ENCODE data around the gene PTH2.
A peak's percentile ranks its signal among the peaks of the same experiment; 100 is the strongest.

PTH2 gene

DNA sequence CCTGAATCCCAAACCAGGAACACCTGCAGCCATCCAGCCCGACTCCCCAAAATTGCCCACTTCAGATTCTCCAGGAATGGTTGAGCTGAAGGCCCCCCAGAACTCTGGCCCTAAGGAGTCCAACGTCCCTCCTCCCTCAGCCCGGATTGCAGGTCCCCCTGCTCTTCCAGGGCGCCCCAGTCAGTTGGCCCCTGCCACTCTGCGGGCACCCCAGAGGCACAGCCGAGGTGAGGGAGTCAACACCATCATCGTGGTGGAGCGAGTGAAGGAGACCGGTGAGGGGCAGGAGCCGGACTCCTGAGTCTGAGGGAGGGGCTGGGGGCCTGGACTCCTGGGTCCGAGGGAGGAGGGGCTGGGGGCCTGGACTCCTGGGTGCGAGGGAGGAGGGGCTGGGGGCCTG is 4.1 kb upstream of the PTH2 start:
- Histone ChIP-seq H3K27ac (no peak overlapping the region), H3K4me3 (ENCODE audit: low read depth in 1 of 2, low read length in 1 of 2) (no peak overlapping the region), H3K9me3 (no peaks in the 10 kb centered on the region), H3K4me1 (ENCODE audit: control insufficient read depth in 1 of 2, insufficient read depth in 1 of 2, low read depth in 1 of 2, low read length in 1 of 2) (peaks cover 6 to 11% of the 10 kb centered on the region in 2 experiments), H3K27me3 (peaks cover 100% of the 10 kb centered on the region), H3K36me3 (no peaks in the 10 kb centered on the region)
- TF ChIP-seq, protein P1, sequence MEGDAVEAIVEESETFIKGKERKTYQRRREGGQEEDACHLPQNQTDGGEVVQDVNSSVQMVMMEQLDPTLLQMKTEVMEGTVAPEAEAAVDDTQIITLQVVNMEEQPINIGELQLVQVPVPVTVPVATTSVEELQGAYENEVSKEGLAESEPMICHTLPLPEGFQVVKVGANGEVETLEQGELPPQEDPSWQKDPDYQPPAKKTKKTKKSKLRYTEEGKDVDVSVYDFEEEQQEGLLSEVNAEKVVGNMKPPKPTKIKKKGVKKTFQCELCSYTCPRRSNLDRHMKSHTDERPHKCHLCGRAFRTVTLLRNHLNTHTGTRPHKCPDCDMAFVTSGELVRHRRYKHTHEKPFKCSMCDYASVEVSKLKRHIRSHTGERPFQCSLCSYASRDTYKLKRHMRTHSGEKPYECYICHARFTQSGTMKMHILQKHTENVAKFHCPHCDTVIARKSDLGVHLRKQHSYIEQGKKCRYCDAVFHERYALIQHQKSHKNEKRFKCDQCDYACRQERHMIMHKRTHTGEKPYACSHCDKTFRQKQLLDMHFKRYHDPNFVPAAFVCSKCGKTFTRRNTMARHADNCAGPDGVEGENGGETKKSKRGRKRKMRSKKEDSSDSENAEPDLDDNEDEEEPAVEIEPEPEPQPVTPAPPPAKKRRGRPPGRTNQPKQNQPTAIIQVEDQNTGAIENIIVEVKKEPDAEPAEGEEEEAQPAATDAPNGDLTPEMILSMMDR (IDR thresholded peaks at IDR 0.05): no peak

DNA sequence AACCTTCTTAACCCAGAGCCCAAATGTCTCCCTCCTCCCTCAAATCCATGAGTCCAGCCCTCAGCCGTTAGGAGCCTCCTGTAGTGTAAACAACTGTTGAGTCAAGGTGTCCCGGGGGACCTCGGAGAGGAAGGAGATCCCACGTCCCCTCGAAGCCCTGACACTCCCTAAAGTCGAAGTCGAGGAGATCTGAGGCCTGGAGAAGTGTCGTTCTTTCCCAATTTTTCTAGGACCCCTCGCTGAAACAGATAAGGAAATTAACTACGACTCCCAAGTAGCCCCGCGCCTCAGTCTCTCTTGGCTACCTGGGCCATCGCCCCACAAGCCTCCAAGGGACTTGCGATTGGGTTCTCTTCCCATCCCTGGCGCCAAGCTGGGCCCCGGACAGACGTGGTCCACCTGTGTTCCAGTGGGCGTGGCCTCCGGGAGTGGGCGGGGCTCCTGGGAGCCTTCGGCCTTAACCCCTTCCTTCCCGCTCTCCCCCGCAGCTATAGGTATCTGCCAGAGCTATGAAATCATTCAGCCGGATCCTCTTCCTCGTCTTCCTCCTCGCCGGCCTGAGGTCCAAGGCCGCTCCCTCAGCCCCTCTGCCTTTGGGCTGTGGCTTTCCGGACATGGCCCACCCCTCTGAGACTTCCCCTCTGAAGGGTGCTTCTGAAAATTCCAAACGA is 2.8 kb upstream of the PTH2 start:
- Histone ChIP-seq H3K27me3 (peaks cover 100% of the 10 kb centered on the region), H3K9me3 (no peaks in the 10 kb centered on the region), H3K36me3 (no peaks in the 10 kb centered on the region), H3K27ac (no peak overlapping the region), H3K4me1 (ENCODE audit: control insufficient read depth in 1 of 2, insufficient read depth in 1 of 2, low read depth in 1 of 2, low read length in 1 of 2) (peaks cover 12 to 17% of the 10 kb centered on the region in 2 experiments), H3K4me3 (ENCODE audit: low read depth in 1 of 2, low read length in 1 of 2) (no peak overlapping the region)
- TF ChIP-seq, protein P1 (IDR thresholded peaks at IDR 0.05): no peak

GRCh38 chr19:49425178-49425577 is 1.9 kb upstream of the PTH2 start, which contains the start of gene GFY:
TSS of gene GFY (plus strand) at chr19:49425388. CDS start at chr19:49426431, 1,043 bp downstream.
- TF ChIP-seq, protein P1 (IDR thresholded peaks at IDR 0.05): no peak
- no peaks in the 10 kb centered on the region for H3K36me3 ChIP-seq
- no peak within 1 kb of the TSS for H3K27ac ChIP-seq
- peaks cover 100% of the 10 kb centered on the region for H3K27me3 ChIP-seq
- no peak within 1 kb of the TSS for H3K4me3 ChIP-seq (ENCODE audit: low read depth in 1 of 2, low read length in 1 of 2)
- H3K9me3 ChIP-seq: no peaks in the 10 kb centered on the region
- H3K4me1 ChIP-seq (ENCODE audit: control insufficient read depth in 1 of 2, insufficient read depth in 1 of 2, low read depth in 1 of 2, low read length in 1 of 2): peaks cover 13 to 19% of the 10 kb centered on the region in 2 experiments

GRCh38 chr19:49423985-49424303 is 703 bp upstream of the PTH2 start:
- no peaks in the 10 kb centered on the region for H3K9me3 ChIP-seq
- H3K4me1 ChIP-seq (ENCODE audit: control insufficient read depth in 1 of 2, insufficient read depth in 1 of 2, low read depth in 1 of 2, low read length in 1 of 2): peaks cover 13 to 19% of the 10 kb centered on the region in 2 experiments
- H3K4me3 ChIP-seq (ENCODE audit: low read depth in 1 of 2, low read length in 1 of 2): no peak overlapping the region
- TF ChIP-seq, protein P1 (IDR thresholded peaks at IDR 0.05): no peak
- H3K27me3 ChIP-seq: peaks cover 100% of the 10 kb centered on the region
- H3K36me3 ChIP-seq: no peaks in the 10 kb centered on the region
- H3K27ac ChIP-seq: no peak overlapping the region

DNA sequence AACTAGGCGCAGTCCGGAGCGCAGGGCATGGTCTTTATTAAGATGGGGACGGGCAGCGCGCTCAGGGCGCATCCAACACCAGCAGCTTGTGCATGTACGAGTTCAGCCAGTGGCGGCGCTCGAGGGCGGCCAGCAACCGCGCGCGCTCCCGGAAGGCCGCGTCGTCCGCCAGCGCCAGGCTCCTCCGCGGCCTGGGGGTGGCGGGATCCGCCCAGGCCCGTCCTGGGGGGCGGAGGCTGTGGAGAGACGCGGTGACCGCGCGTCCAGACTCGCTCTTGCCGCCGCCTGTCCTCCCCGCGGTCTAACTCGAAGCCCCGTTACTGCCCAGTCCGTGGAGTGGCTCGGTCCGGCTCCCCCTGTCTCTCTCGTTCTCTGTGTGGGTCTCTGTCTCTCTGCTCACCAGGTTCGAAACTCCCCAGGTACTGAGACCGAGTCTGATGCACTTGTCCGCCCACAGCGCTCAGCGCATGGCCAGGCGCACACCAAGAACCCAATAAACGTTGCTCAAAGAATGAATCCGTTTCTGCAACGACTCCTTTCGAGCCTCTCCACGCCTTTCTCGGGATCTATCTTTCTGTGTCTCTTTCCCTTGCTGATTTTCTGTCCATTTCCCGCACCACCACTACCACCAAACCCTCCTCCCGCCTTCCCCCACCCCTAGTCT is 702 bp downstream of the PTH2 start:
- Histone ChIP-seq H3K9me3 (no peaks in the 10 kb centered on the region), H3K4me1 (ENCODE audit: control insufficient read depth in 1 of 2, insufficient read depth in 1 of 2, low read depth in 1 of 2, low read length in 1 of 2) (peaks cover 18 to 24% of the 10 kb centered on the region in 2 experiments), H3K27me3 (peaks cover 90% of the 10 kb centered on the region), H3K36me3 (no peaks in the 10 kb centered on the region), H3K27ac (no peak overlapping the region), H3K4me3 (ENCODE audit: low read depth in 1 of 2, low read length in 1 of 2) (peak overlapping the region; percentile 23 to 24)
- TF ChIP-seq, protein P1 (IDR thresholded peaks at IDR 0.05): no peak

All from neutrophil (primary cell).